GM19351 (cell line): ENCODE measurements around the gene ABCA1.
"Not testable (repeated sequence)": the region's sequence is repeated elsewhere in the genome, so short reads cannot be mapped to it uniquely, and the experiment has no call there.

Experiments
- ATAC-seq: cut with Tn5 transposase; IDR thresholded peaks from one replicate; pipeline ENCODE4 v1.9.1; 2021; ENCODE audit warnings: mild to moderate bottlenecking, moderate library complexity; ENCODE audit not compliant: unreplicated experiment

ABCA1 gene

GRCh38 chr9:104875320-104875719, 52.6 kb downstream of the ABCA1 start:
- no peak for ATAC-seq

GRCh38 chr9:104873489-104873850, 54.5 kb downstream of the ABCA1 start:
- no peak for ATAC-seq

- no peak for ATAC-seq
Observed at GRCh38 chr9:104872656-104873488, 55.1 kb downstream of the ABCA1 start.

GRCh38 chr9:104871961-104872527, 55.9 kb downstream of the ABCA1 start:
- no peak for ATAC-seq

- ATAC-seq: no peak
Observed at GRCh38 chr9:104869811-104870210, 58.1 kb downstream of the ABCA1 start.

GRCh38 chr9:104868687-104869404, 59.1 kb downstream of the ABCA1 start:
- peak; percentile 84 for ATAC-seq

GRCh38 chr9:104868303-104868686, 59.7 kb downstream of the ABCA1 start:
- no peak for ATAC-seq

- ATAC-seq: no peak
Observed at GRCh38 chr9:104866191-104866590, 61.8 kb downstream of the ABCA1 start.

GRCh38 chr9:104864675-104865104, 63.3 kb downstream of the ABCA1 start:
- no peak for ATAC-seq

GRCh38 chr9:104863180-104863883, 64.6 kb downstream of the ABCA1 start:
- peak; percentile 92 for ATAC-seq

GRCh38 chr9:104861397-104861796, 66.6 kb downstream of the ABCA1 start:
- no peak for ATAC-seq

GRCh38 chr9:104860263-104860662, 67.7 kb downstream of the ABCA1 start:
- ATAC-seq: peak; percentile 60

GRCh38 chr9:104858846-104859245, 69.1 kb downstream of the ABCA1 start:
- ATAC-seq: no peak

- no peak for ATAC-seq
Observed at GRCh38 chr9:104858271-104858670, 69.7 kb downstream of the ABCA1 start.

- no peak for ATAC-seq
Observed at GRCh38 chr9:104856413-104856941, 71.5 kb downstream of the ABCA1 start.

GRCh38 chr9:104855807-104856206, 72.1 kb downstream of the ABCA1 start:
- ATAC-seq: no peak

GRCh38 chr9:104855258-104855657, 72.7 kb downstream of the ABCA1 start:
- not testable (repeated sequence) for ATAC-seq

- no peak for ATAC-seq
Observed at GRCh38 chr9:104854613-104855012, 73.3 kb downstream of the ABCA1 start.

- no peak for ATAC-seq
Observed at GRCh38 chr9:104853683-104854082, 74.3 kb downstream of the ABCA1 start.

GRCh38 chr9:104853159-104853558, 74.8 kb downstream of the ABCA1 start:
- no peak for ATAC-seq

GRCh38 chr9:104851546-104851920, 76.4 kb downstream of the ABCA1 start:
- no peak for ATAC-seq
